NCI-H2196 treated with DMSO at 0.1 percent for 48 hours (cell line): ENCODE data around the gene TADA2A.

ENCODE experiments used
- DNase-seq: peaks from one replicate; lab custom pipeline; 2025; ENCODE audit not compliant: unreplicated experiment; lab: John Stamatoyannopoulos, UW

The TADA2A gene, protein sequence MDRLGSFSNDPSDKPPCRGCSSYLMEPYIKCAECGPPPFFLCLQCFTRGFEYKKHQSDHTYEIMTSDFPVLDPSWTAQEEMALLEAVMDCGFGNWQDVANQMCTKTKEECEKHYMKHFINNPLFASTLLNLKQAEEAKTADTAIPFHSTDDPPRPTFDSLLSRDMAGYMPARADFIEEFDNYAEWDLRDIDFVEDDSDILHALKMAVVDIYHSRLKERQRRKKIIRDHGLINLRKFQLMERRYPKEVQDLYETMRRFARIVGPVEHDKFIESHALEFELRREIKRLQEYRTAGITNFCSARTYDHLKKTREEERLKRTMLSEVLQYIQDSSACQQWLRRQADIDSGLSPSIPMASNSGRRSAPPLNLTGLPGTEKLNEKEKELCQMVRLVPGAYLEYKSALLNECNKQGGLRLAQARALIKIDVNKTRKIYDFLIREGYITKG

GRCh38 chr17:37406635-37407461, at the start of gene TADA2A, which contains the start of gene ACACA:
TADA2A (plus strand) TSS chr17:37406886; CDS start chr17:37411366, 4,480 bp downstream.
ACACA (minus strand) TSS chr17:37406836; CDS start chr17:37406299, 537 bp downstream.
- DNase-seq, result peak; percentile 22

DNA sequence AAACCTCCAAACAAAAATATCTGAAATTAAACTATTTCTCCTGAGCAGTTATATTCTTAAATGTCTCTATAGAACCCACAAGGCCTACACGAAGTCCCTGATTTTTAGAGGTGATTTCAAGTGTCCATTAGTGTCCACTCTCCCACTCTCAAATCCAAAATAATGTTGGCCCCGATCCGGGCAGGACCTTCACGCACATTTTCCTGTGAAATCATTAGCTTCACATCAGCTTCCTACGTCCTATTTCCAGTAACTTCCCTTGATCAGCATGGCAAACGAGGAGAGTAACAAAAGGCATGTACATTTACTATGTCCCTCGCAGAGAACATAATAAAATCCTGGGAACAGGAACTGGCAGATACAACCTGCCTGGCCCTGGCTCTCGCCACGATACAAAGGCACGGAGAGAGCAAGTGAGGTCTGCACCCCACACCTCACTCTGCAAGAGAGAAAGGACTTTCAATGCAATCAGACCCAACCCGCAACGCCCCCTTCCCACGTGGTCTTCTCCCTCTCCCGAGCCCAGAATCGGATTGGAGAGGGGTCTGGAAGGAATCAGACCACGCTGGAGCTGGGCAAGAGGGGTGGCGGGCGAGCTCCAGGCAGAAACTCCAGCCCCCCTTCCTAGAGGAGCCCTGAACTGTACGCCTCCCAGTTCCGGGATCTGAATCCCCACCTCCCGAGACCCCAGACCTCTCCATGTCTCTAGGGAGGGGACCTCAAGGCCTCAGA, 48.4 kb upstream of the TADA2A start:
- no peak for DNase-seq

- peak; percentile 74 for DNase-seq
These were observed 47.6 kb upstream of the TADA2A start for GRCh38 chr17:37358830-37359681.

GRCh38 chr17:37359682-37360188, 47.0 kb upstream of the TADA2A start:
- no peak for DNase-seq

- DNase-seq, result no peak
These were observed 46.1 kb upstream of the TADA2A start for GRCh38 chr17:37360632-37361031.

DNA sequence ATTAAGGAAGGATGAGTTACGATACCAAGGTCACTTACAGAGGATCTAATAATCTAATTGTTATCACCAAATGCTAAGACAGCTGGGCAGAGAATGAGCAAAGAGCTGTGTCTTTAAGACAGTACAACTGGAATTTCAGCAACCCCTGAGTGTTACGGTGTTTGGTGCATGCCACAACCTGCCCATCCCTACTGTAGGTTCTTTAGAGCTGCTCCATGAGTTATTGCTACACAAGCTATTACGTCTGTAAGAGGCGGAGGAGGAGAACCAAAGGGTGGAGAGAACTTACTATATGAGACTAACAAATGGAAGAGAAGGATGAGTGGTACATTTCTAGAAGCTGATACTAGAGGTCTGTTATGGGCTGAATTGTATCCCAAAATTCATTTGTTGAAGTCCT, 45.1 kb upstream of the TADA2A start:
- no peak for DNase-seq

DNA sequence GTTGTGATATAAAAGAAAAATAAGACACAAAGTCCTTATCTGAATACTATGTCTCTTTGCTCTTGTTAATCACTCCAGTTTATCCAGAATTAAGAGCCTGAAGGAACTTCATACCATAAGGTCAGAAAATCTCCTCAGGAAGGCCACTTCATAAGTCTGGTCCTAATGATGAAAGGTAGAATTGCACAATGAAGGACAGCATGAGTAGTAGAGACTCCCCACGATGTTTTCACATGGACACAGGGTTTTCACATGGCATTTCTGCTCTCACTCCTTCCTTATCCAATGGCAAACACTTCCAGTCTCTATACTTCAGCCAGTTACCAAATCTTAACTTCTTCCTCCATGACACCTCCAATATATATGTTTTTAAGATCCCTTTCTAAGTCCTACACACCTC, 41.1 kb upstream of the TADA2A start:
- DNase-seq, result no peak

DNA sequence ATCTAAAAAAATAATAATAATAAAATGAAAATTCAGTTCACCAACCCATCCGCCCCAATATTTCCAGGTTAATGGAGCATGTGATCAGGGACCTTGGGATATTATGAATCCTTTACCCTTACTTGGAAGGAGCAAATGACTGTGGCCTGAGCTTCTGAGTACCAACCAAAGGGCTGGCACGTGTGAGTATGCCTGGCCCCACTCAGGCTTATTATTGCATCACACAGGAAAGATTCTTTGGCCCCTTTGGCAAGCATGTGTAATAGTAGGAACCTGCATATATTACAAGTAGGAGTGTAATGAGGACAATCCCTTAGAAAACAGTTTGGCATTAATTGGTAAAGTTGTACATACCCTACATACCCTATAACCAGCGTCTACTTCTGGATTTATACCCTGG, 38.1 kb upstream of the TADA2A start:
- DNase-seq, result no peak

GRCh38 chr17:37373530-37374159, 33.0 kb upstream of the TADA2A start:
- DNase-seq, result peak; percentile 24

GRCh38 chr17:37375706-37376105, 31.0 kb upstream of the TADA2A start, which contains the start of gene C17orf78:
C17orf78 (plus strand) TSS chr17:37375985; CDS start chr17:37376093, 108 bp downstream.
- no peak for DNase-seq

GRCh38 chr17:37382056-37382455, 24.6 kb upstream of the TADA2A start:
- DNase-seq, result no peak

GRCh38 chr17:37384560-37385149, 22.0 kb upstream of the TADA2A start:
- DNase-seq, result no peak

- DNase-seq, result no peak
These were observed 21.2 kb upstream of the TADA2A start for GRCh38 chr17:37385474-37385990.

- DNase-seq, result no peak
These were observed 20.2 kb upstream of the TADA2A start for GRCh38 chr17:37386462-37386861.

DNA sequence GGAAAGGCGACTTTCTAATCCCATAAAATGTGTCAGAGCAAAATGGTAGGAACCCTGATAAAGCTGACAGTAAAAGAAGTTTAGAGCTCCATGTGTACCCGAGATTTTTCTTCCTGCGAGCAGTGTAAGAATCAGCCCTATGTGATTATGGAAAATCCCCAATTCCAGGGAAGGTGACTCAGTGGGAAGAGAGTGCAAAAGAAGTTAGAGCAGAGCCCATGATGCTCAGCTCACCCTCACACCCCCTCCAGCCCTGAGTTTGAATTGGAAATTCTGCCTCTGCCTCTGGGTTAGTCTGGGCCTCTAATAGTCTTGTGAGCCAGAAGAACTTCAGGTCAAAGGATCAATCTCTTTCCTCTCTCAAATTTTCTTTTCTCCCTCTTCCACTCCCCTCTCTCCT, 18.4 kb upstream of the TADA2A start:
- no peak for DNase-seq

DNA sequence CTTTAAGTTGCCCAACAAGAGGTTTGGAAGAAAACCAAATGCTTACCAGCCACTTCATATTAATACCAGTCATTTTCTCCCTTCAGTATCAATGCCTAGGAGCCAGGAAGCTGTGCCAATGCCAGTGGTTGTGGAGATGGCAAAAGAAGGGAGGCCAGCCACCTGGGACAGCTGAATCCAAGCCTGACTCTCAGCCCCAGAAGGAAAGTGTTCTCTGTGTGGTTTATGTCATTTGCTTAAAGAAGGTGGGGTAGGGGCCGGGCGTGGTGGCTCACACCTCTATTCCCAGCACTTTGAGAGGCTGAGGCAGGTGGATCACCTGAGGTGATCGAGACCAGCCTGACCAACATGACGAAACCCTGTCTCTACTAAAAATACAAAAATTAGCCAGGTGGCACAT, 17.5 kb upstream of the TADA2A start:
- DNase-seq, result no peak

DNA sequence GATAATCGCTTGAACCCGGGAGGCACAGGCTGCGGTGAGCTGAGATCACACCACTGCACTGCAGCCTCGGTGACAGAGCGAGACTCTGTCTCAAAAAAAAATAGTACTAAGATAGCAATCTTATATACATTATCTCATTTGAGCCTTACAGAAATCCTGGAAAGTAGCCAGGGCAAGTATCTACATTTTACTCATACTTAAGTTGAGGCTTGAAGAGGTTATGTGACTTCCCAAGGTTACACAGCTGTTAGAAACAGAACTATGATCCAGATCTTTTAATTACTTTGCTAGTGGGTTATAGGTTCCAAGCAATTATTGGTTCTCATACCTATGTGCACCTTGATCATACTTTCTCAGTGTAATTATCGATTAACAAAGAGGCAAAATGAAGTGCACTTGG, 15.5 kb upstream of the TADA2A start:
- no peak for DNase-seq

- DNase-seq, result no peak
These were observed 14.6 kb upstream of the TADA2A start for GRCh38 chr17:37392024-37392590.

- no peak for DNase-seq
These were observed 13.3 kb upstream of the TADA2A start for GRCh38 chr17:37393352-37393751.
